ENCODE measurements around the gene THSD7B. TPM values are rescaled to one million over a fixed set of nuclear protein-coding genes. Genes with fewer than 3 reads are reported as not detected.

Gene THSD7B
- total RNA-seq, 2 donors from 2014 or later: 0.95 to 12.7 TPM

- DNase-seq (ENCODE audit: low spot score) (no peak), ATAC-seq (ENCODE audit: insufficient number of reproducible peaks, low FRiP score, low read depth) (no peak)
- Histone ChIP-seq H3K27me3 (replicated peaks; ENCODE audit: insufficient read depth) (no peaks in the 10 kb centered on the region), H3K36me3 (no peaks in the 10 kb centered on the region), H3K27ac (no peak overlapping the region), H3K4me3 (no peak overlapping the region), H3K9me3 (no peaks in the 10 kb centered on the region), H3K4me1 (ENCODE audit: control insufficient read depth in 1 of 2, low read depth in 2 of 2) (peaks cover 0 to 4% of the 10 kb centered on the region in 2 donors)
- no peak for TF ChIP-seq CTCF (IDR thresholded peaks at IDR 0.05)
Measured at GRCh38 chr2:137157851-137158250, 392.5 kb downstream of the THSD7B start.

GRCh38 chr2:137161250-137161649 is 395.9 kb downstream of the THSD7B start:
- DNase-seq (ENCODE audit: low spot score): no peak
- no peaks in the 10 kb centered on the region for H3K4me1 ChIP-seq (ENCODE audit: control insufficient read depth in 1 of 2, low read depth in 2 of 2)
- H3K9me3 ChIP-seq: no peaks in the 10 kb centered on the region
- no peak for TF ChIP-seq CTCF (IDR thresholded peaks at IDR 0.05)
- H3K36me3 ChIP-seq: no peaks in the 10 kb centered on the region
- H3K27ac ChIP-seq: no peak overlapping the region
- H3K27me3 ChIP-seq (replicated peaks; ENCODE audit: insufficient read depth): no peaks in the 10 kb centered on the region
- ATAC-seq (ENCODE audit: insufficient number of reproducible peaks, low FRiP score, low read depth): no peak
- H3K4me3 ChIP-seq: no peak overlapping the region

GRCh38 chr2:137165968-137166367 is 400.6 kb downstream of the THSD7B start:
- H3K36me3 ChIP-seq: no peaks in the 10 kb centered on the region
- H3K4me3 ChIP-seq: no peak overlapping the region
- no peak for ATAC-seq (ENCODE audit: insufficient number of reproducible peaks, low FRiP score, low read depth)
- DNase-seq (ENCODE audit: low spot score): no peak
- H3K4me1 ChIP-seq (ENCODE audit: control insufficient read depth in 1 of 2, low read depth in 2 of 2): no peaks in the 10 kb centered on the region
- no peaks in the 10 kb centered on the region for H3K9me3 ChIP-seq
- no peak overlapping the region for H3K27ac ChIP-seq
- H3K27me3 ChIP-seq (replicated peaks; ENCODE audit: insufficient read depth): no peaks in the 10 kb centered on the region
- no peak for TF ChIP-seq CTCF (IDR thresholded peaks at IDR 0.05)

- no peak for TF ChIP-seq CTCF (IDR thresholded peaks at IDR 0.05)
- Histone ChIP-seq H3K4me1 (ENCODE audit: control insufficient read depth in 1 of 2, low read depth in 2 of 2) (no peaks in the 10 kb centered on the region), H3K27me3 (replicated peaks; ENCODE audit: insufficient read depth) (no peaks in the 10 kb centered on the region), H3K9me3 (no peaks in the 10 kb centered on the region), H3K27ac (no peak overlapping the region), H3K36me3 (no peaks in the 10 kb centered on the region), H3K4me3 (no peak overlapping the region)
- no peak for ATAC-seq (ENCODE audit: insufficient number of reproducible peaks, low FRiP score, low read depth)
- DNase-seq (ENCODE audit: low spot score): no peak
Measured at GRCh38 chr2:137167651-137168050, 402.3 kb downstream of the THSD7B start.

- H3K4me1 ChIP-seq (ENCODE audit: control insufficient read depth in 1 of 2, low read depth in 2 of 2): no peaks in the 10 kb centered on the region
- DNase-seq (ENCODE audit: low spot score): no peak
- no peak for ATAC-seq (ENCODE audit: insufficient number of reproducible peaks, low FRiP score, low read depth)
- H3K9me3 ChIP-seq: no peaks in the 10 kb centered on the region
- TF ChIP-seq CTCF (IDR thresholded peaks at IDR 0.05): no peak
- no peak overlapping the region for H3K4me3 ChIP-seq
- H3K27me3 ChIP-seq (replicated peaks; ENCODE audit: insufficient read depth): no peaks in the 10 kb centered on the region
- H3K27ac ChIP-seq: no peak overlapping the region
- H3K36me3 ChIP-seq: no peaks in the 10 kb centered on the region
Measured at GRCh38 chr2:137168552-137168951, 403.2 kb downstream of the THSD7B start.
